A673 (cell line): Measurements from ENCODE around the gene FAM120A.

Experiments used
- EZH2 ChIP-seq: fragments of 200-600 bp; sonication (generic); IDR thresholded peaks from 2 replicates; pipeline ENCODE4 v1.6.1; 2017; ENCODE audit warnings: borderline replicate concordance, low read depth, mild to moderate bottlenecking, mixed read lengths, antibody characterized with exemption, low read length; ENCODE audit not compliant: poor library complexity, severe bottlenecking
- TF ChIP-seq, protein P1 (sequence below): fragments of 300-800, 200-600 bp; sonication (generic); conservative IDR thresholded peaks from 2 replicates; pipeline ENCODE4 v1.5.1; 2017; ENCODE audit warnings: low read depth, mild to moderate bottlenecking, antibody characterized with exemption, low read length, moderate library complexity, mixed read lengths

DNA sequence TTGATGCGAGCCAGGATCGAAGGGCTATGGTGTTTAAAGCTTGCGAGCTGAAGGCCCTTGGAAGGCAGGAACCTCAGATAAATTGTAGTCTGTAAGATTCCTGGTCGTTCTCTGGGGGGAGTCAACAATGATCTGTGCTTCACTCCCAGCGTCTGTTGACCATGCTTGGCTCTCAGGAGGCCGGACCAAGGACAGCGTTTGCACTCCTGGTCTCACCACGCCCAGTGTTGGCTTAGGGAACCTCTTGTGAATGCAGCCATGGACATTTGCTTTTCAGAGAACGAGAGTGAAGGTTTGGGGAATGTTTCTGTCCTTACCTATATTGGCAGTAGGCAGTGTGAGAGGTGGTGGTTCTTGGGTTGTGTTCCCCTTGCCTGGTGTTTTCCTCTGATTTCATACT, 62.1 kb downstream of the FAM120A start:
- TF ChIP-seq, protein P1, sequence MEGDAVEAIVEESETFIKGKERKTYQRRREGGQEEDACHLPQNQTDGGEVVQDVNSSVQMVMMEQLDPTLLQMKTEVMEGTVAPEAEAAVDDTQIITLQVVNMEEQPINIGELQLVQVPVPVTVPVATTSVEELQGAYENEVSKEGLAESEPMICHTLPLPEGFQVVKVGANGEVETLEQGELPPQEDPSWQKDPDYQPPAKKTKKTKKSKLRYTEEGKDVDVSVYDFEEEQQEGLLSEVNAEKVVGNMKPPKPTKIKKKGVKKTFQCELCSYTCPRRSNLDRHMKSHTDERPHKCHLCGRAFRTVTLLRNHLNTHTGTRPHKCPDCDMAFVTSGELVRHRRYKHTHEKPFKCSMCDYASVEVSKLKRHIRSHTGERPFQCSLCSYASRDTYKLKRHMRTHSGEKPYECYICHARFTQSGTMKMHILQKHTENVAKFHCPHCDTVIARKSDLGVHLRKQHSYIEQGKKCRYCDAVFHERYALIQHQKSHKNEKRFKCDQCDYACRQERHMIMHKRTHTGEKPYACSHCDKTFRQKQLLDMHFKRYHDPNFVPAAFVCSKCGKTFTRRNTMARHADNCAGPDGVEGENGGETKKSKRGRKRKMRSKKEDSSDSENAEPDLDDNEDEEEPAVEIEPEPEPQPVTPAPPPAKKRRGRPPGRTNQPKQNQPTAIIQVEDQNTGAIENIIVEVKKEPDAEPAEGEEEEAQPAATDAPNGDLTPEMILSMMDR = no peak
- TF ChIP-seq EZH2 = no peak
